Heart left ventricle (tissue), 16 donors: ENCODE measurements around the gene PLPPR3. TPM values are rescaled to one million over a fixed set of nuclear protein-coding genes. Genes with fewer than 3 reads are reported as not detected.

ENCODE experiments used
- ATAC-seq, 4 donors: fragments of 200-7000 bp; cut with Tn5 transposase; one replicate each; pipeline ENCODE4 v1.9.1; 2020 to 2022; ENCODE audit warnings: moderate library complexity in 4 of 4, mild to moderate bottlenecking in 3 of 4, moderate number of reproducible peaks in 1 of 4
- DNase-seq, 5 donors: peaks; one replicate each; pipeline ENCODE4 v3.0.0-alpha.2; 2020
- H3K27ac ChIP-seq, 12 donors: fragments of 200-600 bp; sonication (generic) in 4 of 12; one replicate each; pipeline versions ENCODE4 v1.5.0 to v1.8.0; 2016 to 2022; ENCODE audit warnings: mild to moderate bottlenecking in 2 of 12
- H3K27me3 ChIP-seq, 9 donors: fragments of 200-600 bp; sonication (generic) in 2 of 9; one replicate each; pipeline versions ENCODE4 v1.5.1 to v1.8.0; 2016 to 2022; ENCODE audit warnings: mild to moderate bottlenecking in 3 of 9
- H3K36me3 ChIP-seq, 9 donors: fragments of 200-600 bp; sonication (generic) in 2 of 9; one replicate each; pipeline versions ENCODE4 v1.5.0 to v1.8.0; 2018 to 2022; ENCODE audit warnings: mild to moderate bottlenecking in 2 of 9
- H3K4me1 ChIP-seq, 12 donors: fragments of 200-600 bp; sonication (generic) in 4 of 12; one replicate each; pipeline versions ENCODE4 v1.5.0 to v1.8.0; 2016 to 2022; ENCODE audit warnings: mild to moderate bottlenecking in 3 of 12
- H3K4me3 ChIP-seq, 12 donors: fragments of 200-600 bp; sonication (generic) in 4 of 12; one replicate each; pipeline versions ENCODE4 v1.5.0 to v1.8.0; 2017 to 2022; ENCODE audit warnings: mild to moderate bottlenecking in 9 of 12, moderate library complexity in 4 of 12
- H3K9me3 ChIP-seq, 12 donors: fragments of 200-600 bp; sonication (generic) in 4 of 12; one replicate each; pipeline versions ENCODE4 v1.5.0 to v1.8.0; 2016 to 2022; ENCODE audit warnings: mild to moderate bottlenecking in 1 of 12
- POLR2A ChIP-seq, 2 donors: fragments of 450-650 bp; IDR thresholded peaks; one replicate each; pipeline ENCODE4 v1.6.1; 2017; ENCODE audit warnings: antibody characterized with exemption in 2 of 2, mild to moderate bottlenecking in 2 of 2, moderate library complexity in 2 of 2
- WGBS, 4 donors: extraction: QIAGEN DNeasy Blood & Tissue Kit in 2 of 4; methylation state at CpG; one replicate each; pipeline versions ENCODE4 v1.1.5 to v1.1.7; 2013 to 2018; 5-methylcytosine and 5-hydroxymethylcytosine counted together
- intact Hi-C, 10 donors: fragments of 100-400 bp; cut with DNase I; formaldehyde crosslinking; loops; one replicate each; pipeline versions ENCODE4 v1.11.1 to v1.14.2; 2022
- polyA plus RNA-seq, 2 donors: library from polyadenylated mRNA; stranded (reverse); fragments of 200-250 nt; gene quantifications; one replicate each; pipeline ENCODE4 v1.2.3, GENCODE V29; 2013
- total RNA-seq, 9 donors: library from RNA; depleted of rRNA in 2 of 9; stranded (reverse); fragments of >200 nt in 2 of 9; fragmentation: NEBNext Ultra II Directional in 3 of 9; extraction: Animal tissue kit (Norgen Biotek cat#: 25700) in 3 of 9; gene quantifications; one replicate each; pipeline versions ENCODE4 v1.1.0 to v1.2.4, GENCODE V29; 2016 to 2023
- TF ChIP-seq, protein P1 (sequence below), 12 donors: fragments of 200-600 bp; sonication (generic) in 4 of 12; IDR thresholded peaks; one replicate each; pipeline versions ENCODE4 v1.5.0 to v1.8.0; 2018 to 2022; ENCODE audit warnings: antibody characterized with exemption in 12 of 12, mild to moderate bottlenecking in 5 of 12
- donor health status: ischemic (EF 13 %, LVEDD 7.1; RV severe dilation, severe dysfunction).
- donor health status: healthy with polysubstance abuse.
- donor health status: DM: no; HTN: yes; CAD: no.
- donor health status: DM: no; HTN: no; CAD: no.
- donor health status: ischemic (EF 25% LVEDD 6.9; RV normal size, moderate dysfunction).
- donor health status: ischemic (EF 25% LVEDD 5.7; RV mildly dilated, moderate dysfunction).
- donor health status: healthy.
- donor health status: DM: yes; HTN: yes; CAD: no.
- donor health status: ischemic (EF 35%, LVEDD 5.7; RV mildly dilated, moderate dysfunction).
- donor health status: nonischemic (EF 11% LVEDD 7.7; RV severe dilation, severe dysfunction).
- donor health status: DM: yes; HTN: yes; CAD: no.
- donor health status: PGD.
- donor health status: ischemic (EF 29% LVEDD 5.4; RV normal size, mild dysfunction).
- donor health status: nonischemic (EF 23%, LVEDD 6.1; RV moderate dilation, normal function).

Gene PLPPR3
- total and polyA plus RNA-seq, 11 donors: 0.10 to 0.50 (median 0.14) TPM; not detected in 8

DNA sequence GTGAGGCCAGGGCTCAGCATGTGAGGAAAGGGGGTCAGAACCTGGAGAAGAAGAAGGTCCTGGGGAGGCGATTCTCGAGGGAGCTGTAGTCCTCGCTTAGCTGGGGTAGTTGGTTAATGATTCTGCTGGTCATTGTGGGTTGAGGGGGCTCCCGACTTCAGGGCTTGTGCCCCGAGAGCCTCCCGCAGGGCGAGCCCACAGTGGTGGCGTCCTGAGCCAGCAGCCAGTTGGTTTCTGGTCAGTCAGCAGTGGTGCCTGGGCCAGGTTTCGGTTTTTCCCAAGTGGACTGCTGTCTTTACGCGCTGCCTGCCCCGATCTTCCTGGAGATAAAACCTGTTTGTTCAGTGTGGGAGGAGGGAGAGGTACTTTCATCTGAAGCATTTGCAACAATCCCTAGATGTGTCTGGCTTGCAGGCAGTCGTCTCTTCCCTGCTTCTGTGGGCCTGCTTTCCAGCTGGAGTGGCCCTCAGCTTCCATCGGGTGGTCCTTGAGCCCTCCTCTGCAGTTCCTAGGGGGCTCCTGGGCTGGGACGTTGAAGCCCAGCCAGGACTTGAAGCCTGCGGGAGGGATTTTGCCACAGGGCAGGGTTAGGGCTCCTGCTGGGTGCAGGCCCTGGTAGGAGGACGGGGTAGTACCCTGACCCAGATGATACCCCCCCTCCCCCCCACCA, 21.3 kb downstream of the PLPPR3 start:
- peak overlapping the region in 10 of 12 donors; percentile 11 to 99 (median 90) for H3K4me3 ChIP-seq

DNA sequence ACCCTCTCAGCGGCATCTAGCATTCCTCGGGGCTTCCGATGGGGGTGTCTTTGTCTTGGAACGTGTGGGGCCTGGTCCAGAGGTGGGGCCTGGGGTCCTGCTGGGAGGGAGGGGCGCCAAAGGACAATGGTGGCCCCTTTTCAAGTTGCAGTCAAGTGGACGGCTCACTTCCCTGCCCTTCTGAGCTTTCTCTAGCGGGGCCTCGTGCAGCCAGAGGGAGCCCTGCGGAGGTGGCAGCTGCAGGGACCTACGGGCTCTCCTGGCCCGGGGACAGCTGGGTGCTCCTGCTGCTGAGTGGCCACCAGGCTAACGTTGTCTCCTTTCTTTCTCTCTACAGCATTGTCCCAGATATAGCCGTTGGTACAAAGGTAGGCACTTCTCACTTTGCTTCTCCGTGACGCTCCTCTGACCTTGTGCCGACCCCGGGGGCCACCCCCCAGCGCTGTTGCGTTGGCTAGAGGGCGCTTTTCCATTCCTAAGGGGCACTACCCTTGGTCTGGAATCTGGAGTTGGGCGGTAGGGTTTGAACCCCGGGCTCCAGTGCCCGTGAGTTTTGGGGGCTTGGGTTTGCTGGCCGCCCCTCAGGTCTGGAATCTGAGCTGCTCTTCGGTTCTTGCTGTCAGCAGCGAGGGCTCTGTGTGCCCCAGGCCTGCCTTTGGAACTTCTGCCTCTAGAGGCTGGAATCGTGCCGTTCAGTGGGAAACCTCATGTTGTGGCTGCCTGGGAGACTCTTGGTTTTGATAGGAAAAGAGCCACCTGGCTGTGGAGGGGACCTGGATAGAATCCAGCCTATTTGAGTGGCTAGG, 22.5 kb downstream of the PLPPR3 start:
- Histone ChIP-seq H3K27me3 (no peaks in the 10 kb centered on the region), H3K4me3 (peak overlapping the region; percentile 50 to 100 (median 90)), H3K4me1 (peaks cover 26 to 72% (median 62%) of the 10 kb centered on the region in 12 donors), H3K36me3 (peaks cover 0 to 49% (median 16%) of the 10 kb centered on the region in 9 donors), H3K9me3 (no peaks in the 10 kb centered on the region), H3K27ac (peak overlapping the region; percentile 91 to 100 (median 99))
- peak in 2 of 5 donors; percentile 21 to 31 for DNase-seq
- intact Hi-C loops: loop anchor here in 1 of 10 donors (5.0 kb wide), 1 partner anchor 453 kb away; no protein-coding TSS in a partner anchor
- TF ChIP-seq POLR2A (IDR thresholded peaks at IDR 0.05): no peak
- TF ChIP-seq, protein P1, sequence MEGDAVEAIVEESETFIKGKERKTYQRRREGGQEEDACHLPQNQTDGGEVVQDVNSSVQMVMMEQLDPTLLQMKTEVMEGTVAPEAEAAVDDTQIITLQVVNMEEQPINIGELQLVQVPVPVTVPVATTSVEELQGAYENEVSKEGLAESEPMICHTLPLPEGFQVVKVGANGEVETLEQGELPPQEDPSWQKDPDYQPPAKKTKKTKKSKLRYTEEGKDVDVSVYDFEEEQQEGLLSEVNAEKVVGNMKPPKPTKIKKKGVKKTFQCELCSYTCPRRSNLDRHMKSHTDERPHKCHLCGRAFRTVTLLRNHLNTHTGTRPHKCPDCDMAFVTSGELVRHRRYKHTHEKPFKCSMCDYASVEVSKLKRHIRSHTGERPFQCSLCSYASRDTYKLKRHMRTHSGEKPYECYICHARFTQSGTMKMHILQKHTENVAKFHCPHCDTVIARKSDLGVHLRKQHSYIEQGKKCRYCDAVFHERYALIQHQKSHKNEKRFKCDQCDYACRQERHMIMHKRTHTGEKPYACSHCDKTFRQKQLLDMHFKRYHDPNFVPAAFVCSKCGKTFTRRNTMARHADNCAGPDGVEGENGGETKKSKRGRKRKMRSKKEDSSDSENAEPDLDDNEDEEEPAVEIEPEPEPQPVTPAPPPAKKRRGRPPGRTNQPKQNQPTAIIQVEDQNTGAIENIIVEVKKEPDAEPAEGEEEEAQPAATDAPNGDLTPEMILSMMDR (IDR thresholded peaks at IDR 0.05): peak in 3 of 12 donors; percentile 9 to 19 (median 13)
- WGBS, 4 donors: 0 to 13% (median 7%) methylated on average over 13 to 28 of the region's 28 CpGs
- no peak for ATAC-seq

More for the DNA sequence above, 21.3 kb downstream of the PLPPR3 start:
- Histone ChIP-seq H3K4me1 (peaks cover 26 to 77% (median 63%) of the 10 kb centered on the region in 12 donors), H3K27ac (peak overlapping the region in 11 of 12 donors; percentile 73 to 100 (median 99)), H3K27me3 (no peaks in the 10 kb centered on the region), H3K9me3 (no peaks in the 10 kb centered on the region), H3K36me3 (peaks cover 6 to 61% (median 28%) of the 10 kb centered on the region in 9 donors)
- intact Hi-C loops: no loop called here
- ATAC-seq (no peak), DNase-seq (peak in 2 of 5 donors; percentile 18 to 19)
- 23 to 36% (median 30%) methylated on average over 17 of the region's 17 CpGs for WGBS, 4 donors
- TF ChIP-seq, protein P1 (IDR thresholded peaks at IDR 0.05): no peak
- no peak for TF ChIP-seq POLR2A (IDR thresholded peaks at IDR 0.05)

DNA sequence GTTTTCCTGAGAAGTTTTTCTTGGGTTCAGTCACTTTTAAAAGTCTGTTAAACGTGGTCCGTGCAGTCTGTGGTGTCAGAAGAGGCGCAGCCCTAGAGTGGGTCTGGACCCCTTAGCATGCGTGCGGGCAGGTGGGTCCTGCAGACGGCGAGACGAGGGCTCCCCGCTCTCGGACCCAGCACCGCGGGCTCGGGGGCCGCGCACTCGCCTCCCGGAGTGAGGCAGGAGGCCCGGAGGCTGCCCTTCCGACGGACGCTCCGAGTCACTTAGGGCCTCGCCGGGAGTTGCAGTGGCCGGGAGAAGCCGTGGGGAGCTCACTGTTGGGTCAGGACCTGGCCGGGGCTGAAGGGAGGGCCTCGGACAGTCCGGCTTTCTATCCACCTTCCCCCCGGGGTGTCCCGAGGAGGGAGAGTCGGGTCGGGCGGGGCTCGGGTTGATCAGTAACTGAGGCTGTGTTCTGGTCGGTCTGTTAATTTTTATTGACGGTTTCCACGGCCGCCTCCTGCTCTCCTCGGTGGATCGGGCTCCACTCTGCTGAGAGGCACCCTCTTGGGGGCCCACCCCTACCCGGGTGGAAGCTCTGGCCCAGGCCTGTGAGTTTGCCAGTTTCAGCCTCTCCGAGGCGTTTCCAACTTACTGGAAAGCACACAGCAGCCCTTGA, 23.2 kb downstream of the PLPPR3 start:
- no peak for ATAC-seq
- intact Hi-C loops: loop anchor here in 1 of 10 donors (5.0 kb wide), 1 partner anchor 454 kb away; no protein-coding TSS in a partner anchor
- H3K27ac ChIP-seq: peak overlapping the region; percentile 91 to 100 (median 99)
- no peaks in the 10 kb centered on the region for H3K9me3 ChIP-seq
- WGBS, 4 donors: 0 to 1% (median 1%) methylated on average over 5 to 44 of the region's 44 CpGs
- DNase-seq: peak in 3 of 5 donors; percentile 23 to 70 (median 30)
- H3K4me1 ChIP-seq: peaks cover 26 to 65% (median 56%) of the 10 kb centered on the region in 12 donors
- H3K36me3 ChIP-seq: peaks cover 0 to 42% (median 8%) of the 10 kb centered on the region in 9 donors
- TF ChIP-seq, protein P1 (IDR thresholded peaks at IDR 0.05): no peak
- no peak for TF ChIP-seq POLR2A (IDR thresholded peaks at IDR 0.05)
- peak overlapping the region; percentile 50 to 100 (median 90) for H3K4me3 ChIP-seq
- no peaks in the 10 kb centered on the region for H3K27me3 ChIP-seq
